PC-3 (cell line): ENCODE measurements around the gene FBXO5. TPM values are rescaled to one million over a fixed set of nuclear protein-coding genes. Genes with fewer than 3 reads are reported as not detected.
A peak's percentile ranks its signal among the peaks of the same experiment; 100 is the strongest.

Experiments used
- ATAC-seq: fragments of 200-7000 bp; cut with Tn5 transposase; 2 replicates; pipeline ENCODE4 v1.9.1; 2020; ENCODE audit warnings: mild to moderate bottlenecking, moderate library complexity
- BruUV-seq: library from RNA; stranded (reverse); fragments of 400-500 nt; replicated peaks from 2 replicates; lab custom pipeline; 2021; lab: Mats Ljungman, UMichigan
- CTCF ChIA-PET: fragments of 300-600 bp; sonication (Branson Sonifier 250); formaldehyde crosslinking; loops from one replicate; lab custom pipeline; 2022; ENCODE audit warnings: antibody characterized with exemption; lab: Charles Lee
- POLR2A ChIA-PET: fragments of 300-600 bp; sonication (Branson Sonifier 250); formaldehyde crosslinking; loops from one replicate; lab custom pipeline; 2022; ENCODE audit warnings: antibody characterized with exemption; ENCODE audit not compliant: unreplicated experiment; lab: Charles Lee
- DNase-seq: peaks from one replicate; pipeline ENCODE4 v3.0.0-alpha.2; 2015
- H2AFZ ChIP-seq: fragments of 300-600 bp; sonication (generic); 2 replicates; pipeline ENCODE4 v1.6.0; 2016; ENCODE audit warnings: antibody characterized with exemption, low read length
- H3F3A ChIP-seq: fragments of 300-600 bp; sonication (generic); one replicate; pipeline ENCODE4 v1.6.0; 2017; ENCODE audit warnings: antibody characterized with exemption, low read length, control low read depth, mild to moderate bottlenecking; ENCODE audit not compliant: unreplicated experiment
- H3K27ac ChIP-seq: fragments of 300-600 bp; sonication (generic); 2 replicates; pipeline ENCODE4 v1.5.1; 2016; ENCODE audit warnings: mild to moderate bottlenecking, low read length
- H3K27me3 ChIP-seq: fragments of 300-600 bp; sonication (generic); 2 replicates; pipeline ENCODE4 v1.6.1; 2016; ENCODE audit warnings: low read length, mixed read lengths
- H3K36me3 ChIP-seq: fragments of 300-600 bp; sonication (generic); 2 replicates; pipeline ENCODE4 v1.6.1; 2016; ENCODE audit warnings: low read depth, mixed run types, low read length, mixed read lengths
- H3K4me1 ChIP-seq: fragments of 300-600 bp; sonication (generic); 2 replicates; pipeline ENCODE4 v1.5.1; 2016; ENCODE audit warnings: low read length; ENCODE audit not compliant: insufficient read depth
- H3K4me2 ChIP-seq: fragments of 300-600 bp; sonication (generic); 2 replicates; pipeline ENCODE4 v1.6.0; 2016; ENCODE audit warnings: low read length
- H3K4me3 ChIP-seq: fragments of 300-600 bp; sonication (generic); 2 replicates; pipeline ENCODE4 v1.5.1; 2016; ENCODE audit warnings: mild to moderate bottlenecking, low read length, mixed read lengths
- H3K79me2 ChIP-seq: fragments of 300-600 bp; sonication (generic); 2 replicates; pipeline ENCODE4 v1.6.1; 2017; ENCODE audit warnings: low read length, mixed read lengths
- H3K9ac ChIP-seq: fragments of 300-600 bp; sonication (generic); 2 replicates; pipeline ENCODE4 v1.6.0; 2016; ENCODE audit warnings: mild to moderate bottlenecking, low read length
- H3K9me2 ChIP-seq: fragments of 300-600 bp; sonication (generic); replicated peaks from 2 replicates; pipeline ENCODE4 v1.6.1; 2016; ENCODE audit warnings: mixed run types, low read length, mixed read lengths
- H3K9me3 ChIP-seq: fragments of 300-600 bp; sonication (generic); 2 replicates; pipeline ENCODE4 v1.6.1; 2016; ENCODE audit warnings: low read length, mixed read lengths
- H4K20me1 ChIP-seq: fragments of 300-600 bp; sonication (generic); 2 replicates; pipeline ENCODE4 v1.6.1; 2016; ENCODE audit warnings: low read length, mixed read lengths
- EZH2 ChIP-seq: fragments of 300-600 bp; sonication (generic); IDR thresholded peaks from one replicate; pipeline ENCODE4 v1.6.1; 2017; ENCODE audit warnings: antibody characterized with exemption, mild to moderate bottlenecking, low read length; ENCODE audit not compliant: unreplicated experiment
- EZH2phosphoT487 ChIP-seq: fragments of 300-600 bp; sonication (generic); IDR thresholded peaks from 2 replicates; pipeline ENCODE4 v1.6.1; 2018; ENCODE audit warnings: mild to moderate bottlenecking, antibody characterized with exemption, low read length, borderline replicate concordance
- intact Hi-C: fragments of 100-400 bp; cut with micrococcal nuclease; formaldehyde crosslinking; loops from 2 replicates; pipeline ENCODE4 v1.9.0; 2023
- total RNA-seq: library from RNA; depleted of rRNA; stranded (reverse); fragments of >200 nt; gene quantifications from 2 replicates; pipeline ENCODE4 v1.2.3, GENCODE V29; 2014
- TF ChIP-seq, protein P1 (sequence below): fragments of 300-600 bp; sonication (generic); conservative IDR thresholded peaks from 2 replicates; pipeline ENCODE4 v1.5.1; 2017; ENCODE audit warnings: antibody characterized with exemption, low read depth, mild to moderate bottlenecking, low read length

Gene FBXO5
- total RNA-seq, 1 experiment from 2014 or later, result 16.8 TPM

DNA sequence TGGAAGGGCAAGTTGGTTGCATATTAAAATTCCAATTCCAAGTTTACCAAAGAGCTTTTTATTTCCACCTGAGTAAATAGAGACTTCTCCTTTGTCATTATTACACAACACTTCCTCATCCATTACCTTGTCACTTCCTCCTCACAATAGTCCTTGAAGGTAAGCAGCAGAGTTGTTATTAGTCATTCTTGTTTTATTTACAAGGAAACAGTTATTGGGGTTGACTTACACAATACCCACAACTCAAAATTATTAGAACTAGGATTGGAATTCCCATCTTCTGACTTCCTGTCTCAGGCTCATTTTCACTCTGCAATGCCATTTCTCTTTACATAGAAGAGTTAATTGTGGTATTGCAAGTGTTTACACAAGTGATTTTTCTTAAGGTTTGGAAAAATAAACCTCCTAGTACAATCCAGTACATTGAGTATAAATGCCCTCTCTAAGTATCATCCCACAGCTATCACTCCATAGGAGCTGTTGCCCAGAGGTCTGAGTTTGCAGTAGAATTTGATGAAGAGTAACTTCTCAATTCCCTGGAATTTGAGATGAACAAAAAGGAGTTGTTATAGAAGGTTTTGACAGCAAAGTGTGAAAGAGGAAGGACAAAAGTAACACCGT lies 48.6 kb upstream of the FBXO5 start:
- POLR2A ChIA-PET, result no interaction called here
- Histone ChIP-seq H3K27ac (peak overlapping the region; percentile 90), H3F3A (no peaks in the 10 kb centered on the region), H3K4me1 (peaks cover 24% of the 10 kb centered on the region), H3K9me3 (no peaks in the 10 kb centered on the region), H3K79me2 (no peaks in the 10 kb centered on the region), H3K9ac (peak overlapping the region; percentile 63), H3K9me2 (no peaks in the 10 kb centered on the region), H2AFZ (no peak overlapping the region), H4K20me1 (no peaks in the 10 kb centered on the region), H3K36me3 (no peaks in the 10 kb centered on the region), H3K27me3 (no peaks in the 10 kb centered on the region), H3K4me2 (peak overlapping the region; percentile 73), H3K4me3 (no peak overlapping the region; the same call in 1 of the 2 replicates)
- ATAC-seq (peak; percentile 84), DNase-seq (peak; percentile 85)
- BruUV-seq, result no TSS peak
- CTCF ChIA-PET, result interaction anchor here (0.6 to 0.7 kb wide), 3 partner anchors 13 to 281 kb away, joined by 3 to 4 read pairs (median 3); no protein-coding TSS in a partner anchor
- TF ChIP-seq, protein P1, sequence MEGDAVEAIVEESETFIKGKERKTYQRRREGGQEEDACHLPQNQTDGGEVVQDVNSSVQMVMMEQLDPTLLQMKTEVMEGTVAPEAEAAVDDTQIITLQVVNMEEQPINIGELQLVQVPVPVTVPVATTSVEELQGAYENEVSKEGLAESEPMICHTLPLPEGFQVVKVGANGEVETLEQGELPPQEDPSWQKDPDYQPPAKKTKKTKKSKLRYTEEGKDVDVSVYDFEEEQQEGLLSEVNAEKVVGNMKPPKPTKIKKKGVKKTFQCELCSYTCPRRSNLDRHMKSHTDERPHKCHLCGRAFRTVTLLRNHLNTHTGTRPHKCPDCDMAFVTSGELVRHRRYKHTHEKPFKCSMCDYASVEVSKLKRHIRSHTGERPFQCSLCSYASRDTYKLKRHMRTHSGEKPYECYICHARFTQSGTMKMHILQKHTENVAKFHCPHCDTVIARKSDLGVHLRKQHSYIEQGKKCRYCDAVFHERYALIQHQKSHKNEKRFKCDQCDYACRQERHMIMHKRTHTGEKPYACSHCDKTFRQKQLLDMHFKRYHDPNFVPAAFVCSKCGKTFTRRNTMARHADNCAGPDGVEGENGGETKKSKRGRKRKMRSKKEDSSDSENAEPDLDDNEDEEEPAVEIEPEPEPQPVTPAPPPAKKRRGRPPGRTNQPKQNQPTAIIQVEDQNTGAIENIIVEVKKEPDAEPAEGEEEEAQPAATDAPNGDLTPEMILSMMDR, result no peak
- TF ChIP-seq EZH2, result no peak
- no peak for TF ChIP-seq EZH2phosphoT487
- intact Hi-C loops, result loop anchor here (1.0 to 10.0 kb wide), 4 partner anchors 27 to 183 kb away; partner anchors contain the start of gene MTRF1L

DNA sequence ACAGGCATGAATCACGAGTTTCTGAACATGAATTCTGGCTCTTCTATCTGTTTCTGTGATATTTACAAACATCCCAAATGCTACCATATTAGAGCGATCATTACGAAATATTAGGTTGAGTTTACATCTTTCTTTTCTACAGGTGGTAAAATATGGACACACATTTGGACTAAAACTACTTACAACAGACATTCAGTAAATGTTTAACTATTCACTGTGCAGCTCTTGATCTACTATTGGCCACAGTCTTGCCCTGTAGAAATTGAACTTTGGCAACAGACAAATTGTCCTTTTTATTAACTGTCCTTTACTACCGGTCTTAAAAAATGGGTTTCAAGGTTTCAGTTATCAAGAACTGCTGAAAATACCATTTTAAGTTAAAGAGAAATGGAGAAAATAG lies 46.1 kb upstream of the FBXO5 start:
- Histone ChIP-seq H3K9me3 (no peaks in the 10 kb centered on the region), H2AFZ (no peak overlapping the region), H3K27ac (no peak overlapping the region), H3K9ac (no peak overlapping the region), H3F3A (no peaks in the 10 kb centered on the region), H3K4me2 (no peak overlapping the region), H3K4me3 (no peak overlapping the region), H3K9me2 (no peaks in the 10 kb centered on the region), H3K4me1 (peaks cover 26% of the 10 kb centered on the region), H4K20me1 (no peaks in the 10 kb centered on the region), H3K79me2 (no peaks in the 10 kb centered on the region), H3K27me3 (no peaks in the 10 kb centered on the region), H3K36me3 (no peaks in the 10 kb centered on the region)
- intact Hi-C loops, result no loop called here
- BruUV-seq, result no TSS peak
- DNase-seq (no peak), ATAC-seq (no peak)
- CTCF ChIA-PET, result no interaction called here
- POLR2A ChIA-PET, result no interaction called here
- TF ChIP-seq EZH2, result no peak

DNA sequence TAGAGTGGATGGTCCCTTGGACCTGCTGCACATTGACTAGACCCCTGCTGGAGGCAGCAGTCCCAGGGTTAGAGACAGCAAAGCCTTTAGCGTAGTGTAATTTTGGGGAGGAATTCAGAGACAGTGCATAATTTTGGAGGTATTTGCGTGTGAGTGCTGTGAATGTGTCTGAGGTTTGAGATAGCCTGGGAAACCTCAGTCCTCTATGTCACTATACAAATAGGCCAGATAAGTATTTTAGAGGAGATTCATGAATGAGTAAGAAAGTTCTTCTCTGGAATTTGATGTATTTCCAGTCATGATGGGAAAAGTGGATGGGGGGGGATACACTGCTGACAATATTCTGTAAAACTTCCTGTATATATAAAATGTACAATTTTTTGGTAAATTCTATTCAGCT lies 45.4 kb upstream of the FBXO5 start:
- ChIA-PET POLR2A (no interaction called here), CTCF (no interaction called here)
- H3K4me3 ChIP-seq, result no peak overlapping the region
- no peak overlapping the region for H3K9ac ChIP-seq
- no peaks in the 10 kb centered on the region for H3K36me3 ChIP-seq
- TF ChIP-seq EZH2, result no peak
- H3K27me3 ChIP-seq, result no peaks in the 10 kb centered on the region
- no peak overlapping the region for H2AFZ ChIP-seq
- H3K79me2 ChIP-seq, result no peaks in the 10 kb centered on the region
- no peaks in the 10 kb centered on the region for H3K9me3 ChIP-seq
- no peaks in the 10 kb centered on the region for H3F3A ChIP-seq
- DNase-seq (no peak), ATAC-seq (no peak)
- H3K27ac ChIP-seq, result peak overlapping the region; percentile 39
- H3K9me2 ChIP-seq, result no peaks in the 10 kb centered on the region
- no TSS peak for BruUV-seq
- H4K20me1 ChIP-seq, result no peaks in the 10 kb centered on the region
- intact Hi-C loops, result no loop called here
- peaks cover 26% of the 10 kb centered on the region for H3K4me1 ChIP-seq
- no peak overlapping the region for H3K4me2 ChIP-seq

DNA sequence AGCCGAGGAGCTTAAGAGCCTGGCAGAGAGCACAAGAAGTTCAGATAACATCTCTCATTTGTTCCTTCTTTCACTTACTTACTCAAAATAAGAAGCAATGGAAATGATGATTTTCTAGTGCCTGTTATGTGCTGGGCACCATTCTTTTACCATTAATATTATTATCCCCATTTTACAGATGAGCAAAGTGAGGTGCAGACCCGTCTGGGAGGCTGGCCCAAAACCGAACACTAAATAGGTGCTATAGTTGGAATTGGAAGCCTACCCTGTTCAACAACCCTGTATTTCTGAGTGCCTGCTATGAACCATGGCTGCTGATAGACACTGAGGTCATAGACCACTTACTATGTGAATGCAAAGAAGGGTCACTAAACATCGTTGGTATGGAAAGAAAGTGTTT lies 44.6 kb upstream of the FBXO5 start:
- ATAC-seq (no peak), DNase-seq (no peak)
- TF ChIP-seq EZH2phosphoT487 (no peak), EZH2 (no peak)
- TF ChIP-seq, protein P1, result no peak
- CTCF ChIA-PET, result no interaction called here
- BruUV-seq, result no TSS peak
- Histone ChIP-seq H3K4me2 (no peak overlapping the region), H3K4me1 (peaks cover 26% of the 10 kb centered on the region), H3K27ac (no peak overlapping the region), H3K27me3 (no peaks in the 10 kb centered on the region), H3K4me3 (no peak overlapping the region), H3K9me3 (no peaks in the 10 kb centered on the region), H4K20me1 (no peaks in the 10 kb centered on the region), H2AFZ (no peak overlapping the region), H3F3A (no peaks in the 10 kb centered on the region), H3K79me2 (no peaks in the 10 kb centered on the region), H3K9me2 (no peaks in the 10 kb centered on the region), H3K9ac (no peak overlapping the region), H3K36me3 (no peaks in the 10 kb centered on the region)
- intact Hi-C loops, result no loop called here
- POLR2A ChIA-PET, result no interaction called here
